22Rv1 (cell line): ENCODE results near the gene MEF2C.

Source experiments
- H3K27ac ChIP-seq: fragments of 450-650 bp; 2 replicates; pipeline ENCODE4 v1.5.1; 2017
- ZFX ChIP-seq: fragments of 450-650 bp; IDR thresholded peaks from 2 replicates; pipeline ENCODE4 v1.6.1; 2017; ENCODE audit warnings: antibody characterized with exemption, borderline replicate concordance
- TF ChIP-seq, protein P1 (sequence below): fragments of 450-650 bp; IDR thresholded peaks from 2 replicates; pipeline ENCODE4 v1.5.1; 2017; ENCODE audit warnings: mild to moderate bottlenecking

The MEF2C gene

DNA sequence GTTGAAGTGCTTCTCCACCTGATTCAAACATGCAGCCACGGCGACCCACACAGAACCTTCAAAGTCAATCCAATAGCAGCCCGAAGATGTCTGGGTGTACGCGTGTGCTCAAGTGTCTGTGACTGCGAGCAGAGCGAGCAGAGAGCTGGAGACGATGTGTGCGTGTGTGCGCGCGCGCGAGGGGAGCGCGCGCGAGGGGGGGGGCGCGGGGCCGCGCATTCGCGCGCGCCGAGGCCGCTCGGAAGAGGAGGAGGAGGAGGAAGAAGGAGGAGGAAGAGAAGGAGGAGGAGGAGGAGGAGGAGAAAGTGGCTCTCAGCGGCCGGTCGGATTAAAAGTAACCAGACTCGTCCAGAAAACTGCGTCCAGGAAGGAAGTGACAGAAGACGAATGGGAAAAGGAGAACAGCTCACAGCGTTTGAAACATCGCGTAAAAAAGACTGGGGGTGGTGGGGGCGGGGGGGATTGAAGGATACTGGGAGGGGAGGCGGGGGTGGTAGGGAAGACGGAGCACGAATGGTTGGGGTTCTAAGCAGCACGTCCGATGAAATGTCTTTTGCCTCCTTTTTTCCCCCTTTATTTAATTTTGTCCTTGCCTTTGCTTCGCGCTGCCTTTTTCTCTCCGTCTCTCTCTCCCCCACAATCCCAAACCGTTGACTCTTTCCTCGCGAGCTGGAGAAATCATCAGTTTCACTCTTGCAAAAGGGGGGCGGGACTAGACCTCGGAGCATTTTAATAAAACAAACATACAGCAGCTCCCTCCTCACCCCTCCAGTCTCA is at the start of gene MEF2C:
Gene MEF2C (minus strand): TSS at position 126 of the 777 bp plus-strand sequence. CDS start 59,396 bp downstream, outside the sequence.
- H3K27ac ChIP-seq = peak within 1 kb of the TSS; percentile 64
- TF ChIP-seq, protein P1, sequence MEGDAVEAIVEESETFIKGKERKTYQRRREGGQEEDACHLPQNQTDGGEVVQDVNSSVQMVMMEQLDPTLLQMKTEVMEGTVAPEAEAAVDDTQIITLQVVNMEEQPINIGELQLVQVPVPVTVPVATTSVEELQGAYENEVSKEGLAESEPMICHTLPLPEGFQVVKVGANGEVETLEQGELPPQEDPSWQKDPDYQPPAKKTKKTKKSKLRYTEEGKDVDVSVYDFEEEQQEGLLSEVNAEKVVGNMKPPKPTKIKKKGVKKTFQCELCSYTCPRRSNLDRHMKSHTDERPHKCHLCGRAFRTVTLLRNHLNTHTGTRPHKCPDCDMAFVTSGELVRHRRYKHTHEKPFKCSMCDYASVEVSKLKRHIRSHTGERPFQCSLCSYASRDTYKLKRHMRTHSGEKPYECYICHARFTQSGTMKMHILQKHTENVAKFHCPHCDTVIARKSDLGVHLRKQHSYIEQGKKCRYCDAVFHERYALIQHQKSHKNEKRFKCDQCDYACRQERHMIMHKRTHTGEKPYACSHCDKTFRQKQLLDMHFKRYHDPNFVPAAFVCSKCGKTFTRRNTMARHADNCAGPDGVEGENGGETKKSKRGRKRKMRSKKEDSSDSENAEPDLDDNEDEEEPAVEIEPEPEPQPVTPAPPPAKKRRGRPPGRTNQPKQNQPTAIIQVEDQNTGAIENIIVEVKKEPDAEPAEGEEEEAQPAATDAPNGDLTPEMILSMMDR = no peak
- no peak for TF ChIP-seq ZFX

DNA sequence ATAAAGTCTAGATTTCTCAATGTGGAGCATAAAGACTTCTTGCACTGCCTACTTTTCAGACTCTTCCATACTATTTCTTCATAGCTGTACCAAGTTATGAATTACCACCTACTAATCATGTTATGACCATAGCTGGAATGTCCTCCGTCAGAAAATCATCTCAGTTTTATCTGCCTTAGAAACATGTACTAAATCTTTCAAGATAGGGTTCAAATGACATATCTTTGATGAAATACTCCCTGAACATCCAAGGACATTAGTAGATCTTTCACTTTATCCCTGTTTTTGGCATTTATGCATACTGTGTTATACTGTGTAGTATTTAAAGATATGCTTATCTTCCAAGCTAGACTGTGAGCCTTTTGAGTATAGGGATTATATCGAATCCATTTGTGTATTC is 49.6 kb upstream of the MEF2C start:
- no peak for TF ChIP-seq ZFX
- TF ChIP-seq, protein P1 = no peak

DNA sequence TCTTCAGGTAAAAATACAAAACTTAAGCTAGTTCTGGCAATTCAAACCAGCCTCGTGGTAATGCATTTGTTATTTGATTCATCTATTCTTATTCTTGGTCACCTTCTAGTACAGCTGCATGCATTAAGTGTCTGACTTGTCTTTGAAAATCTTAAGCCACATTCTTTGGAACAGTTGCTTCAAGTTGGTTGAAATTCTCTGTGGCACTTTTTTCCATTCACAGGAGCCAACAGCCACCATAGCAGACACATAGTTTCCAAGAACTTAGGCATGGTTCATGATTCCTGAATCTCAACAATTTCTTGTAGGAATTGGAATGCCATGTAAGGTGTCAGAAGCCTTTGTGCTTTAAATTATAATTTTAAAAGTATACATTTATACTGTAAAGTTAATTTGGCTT is 47.4 kb upstream of the MEF2C start:
- H3K27ac ChIP-seq = no peak overlapping the region
- TF ChIP-seq, protein P1 = no peak
- TF ChIP-seq ZFX = no peak

More for the DNA sequence above, 49.6 kb upstream of the MEF2C start:
- H3K27ac ChIP-seq = no peak overlapping the region

DNA sequence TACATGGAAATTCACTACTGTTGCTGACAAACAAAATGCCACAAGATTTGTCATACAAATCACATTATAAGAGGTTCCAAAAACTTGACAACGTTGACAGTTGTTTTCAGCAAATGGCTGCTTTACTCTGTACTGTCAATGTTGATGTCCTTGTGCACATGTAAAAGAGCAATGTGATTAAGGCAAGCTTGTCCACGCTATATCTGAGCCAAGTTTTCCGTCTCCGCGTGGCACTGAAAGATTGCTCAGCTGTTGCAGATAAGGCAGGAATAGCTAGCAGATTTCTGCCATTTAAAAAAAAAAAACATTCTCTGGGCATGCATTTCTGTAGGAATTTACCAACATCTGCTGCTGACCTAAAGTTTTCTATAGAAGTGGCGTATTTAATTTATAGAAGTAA is 46.4 kb upstream of the MEF2C start:
- no peak overlapping the region for H3K27ac ChIP-seq
- TF ChIP-seq, protein P1 = no peak
- no peak for TF ChIP-seq ZFX

DNA sequence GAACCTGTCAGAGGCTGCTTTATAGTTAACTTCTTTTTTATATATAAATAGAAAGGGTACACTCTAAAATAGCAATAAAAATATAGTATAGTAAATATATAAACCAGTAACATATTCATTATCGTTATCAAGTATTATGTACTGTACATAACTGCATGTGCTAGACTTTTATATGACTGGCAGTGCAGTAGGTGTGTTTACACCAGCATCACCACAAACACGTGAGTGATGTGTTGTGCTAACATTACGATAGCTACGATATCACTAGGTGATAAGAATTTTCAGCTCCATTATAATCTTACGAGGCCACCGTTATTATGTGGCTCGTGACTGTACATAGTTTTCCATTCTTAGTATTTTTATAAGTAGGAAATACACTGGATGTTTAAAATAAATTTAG is 43.8 kb upstream of the MEF2C start:
- TF ChIP-seq, protein P1 = no peak
- TF ChIP-seq ZFX = no peak
- no peak overlapping the region for H3K27ac ChIP-seq

DNA sequence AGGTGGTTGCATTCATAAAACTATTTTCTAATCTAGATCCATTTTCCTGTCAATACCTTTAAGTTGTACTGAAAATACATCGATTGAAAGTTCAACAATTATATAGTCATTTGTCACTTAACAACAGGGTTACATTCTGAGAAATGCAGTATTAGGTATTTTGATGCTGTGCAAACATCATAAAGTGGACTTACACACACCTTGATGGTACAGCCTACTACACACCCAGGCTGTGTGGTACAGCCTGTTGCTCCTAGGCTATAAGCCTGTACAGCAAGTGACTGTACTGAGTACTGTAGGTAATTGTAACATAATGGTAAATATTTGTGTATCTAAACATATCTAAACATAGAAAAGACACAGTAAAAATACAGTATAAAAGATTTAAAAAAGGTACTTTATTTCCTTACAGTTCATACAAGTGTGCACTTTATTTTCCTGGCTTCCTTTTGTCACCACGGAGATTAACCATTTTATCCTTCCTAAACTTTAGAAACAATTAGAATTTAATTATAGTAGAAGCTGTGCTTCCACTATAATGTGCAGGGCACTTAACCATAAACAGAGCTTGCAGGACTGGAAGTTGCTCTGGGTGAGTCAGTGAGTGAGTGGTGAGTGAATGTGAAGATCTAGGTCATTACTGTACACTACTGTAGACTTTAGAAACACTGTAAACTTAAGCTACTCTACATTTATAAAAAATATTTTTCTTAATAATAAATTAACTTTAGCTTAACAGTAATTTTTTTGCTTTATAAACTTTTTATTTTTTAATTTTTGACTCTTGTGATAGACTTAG is 42.9 kb upstream of the MEF2C start:
- TF ChIP-seq, protein P1 = no peak
- TF ChIP-seq ZFX = no peak
- no peak overlapping the region for H3K27ac ChIP-seq

DNA sequence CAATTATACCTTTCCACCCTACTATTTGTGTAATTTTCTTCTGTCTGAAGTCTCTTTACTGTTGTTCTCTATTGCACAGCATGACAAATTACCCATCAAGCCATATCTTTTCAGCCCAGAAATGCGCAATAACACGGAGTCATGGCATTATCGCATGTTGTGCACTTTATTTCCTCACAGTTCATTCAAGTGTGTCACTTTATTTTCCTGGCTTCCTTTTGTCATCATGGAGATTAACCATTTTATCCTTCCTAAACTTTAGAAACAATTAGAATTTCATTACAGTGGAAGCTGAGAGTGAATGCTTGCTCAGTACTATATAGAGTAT is 41.3 kb upstream of the MEF2C start:
- no peak overlapping the region for H3K27ac ChIP-seq
- TF ChIP-seq, protein P1 = no peak
- no peak for TF ChIP-seq ZFX
